ENCODE measurements around the gene NHLH2. TPM values are rescaled to one million over a fixed set of nuclear protein-coding genes. Genes with fewer than 3 reads are reported as not detected.

NHLH2 gene
- total and polyA plus RNA-seq, 12 donors = not detected

GRCh38 chr1:115847787-115848186 lies 6.9 kb upstream of the NHLH2 start:
- Histone ChIP-seq H3K4me3 (no peak overlapping the region), H3K27me3 (peaks cover 0 to 65% (median 43%) of the 10 kb centered on the region in 7 donors), H3K36me3 (no peaks in the 10 kb centered on the region), H3K9me3 (peaks cover 0 to 7% (median 0%) of the 10 kb centered on the region in 11 donors), H3K4me1 (no peaks in the 10 kb centered on the region), H3K27ac (no peak overlapping the region)
- ATAC-seq (no peak), DNase-seq (no peak)
- WGBS, 2 donors = 60 to 63% methylated on average over 1 of the region's 1 CpG
- intact Hi-C loops (cut with DNase I) = no loop called here
- TF ChIP-seq, protein P1, sequence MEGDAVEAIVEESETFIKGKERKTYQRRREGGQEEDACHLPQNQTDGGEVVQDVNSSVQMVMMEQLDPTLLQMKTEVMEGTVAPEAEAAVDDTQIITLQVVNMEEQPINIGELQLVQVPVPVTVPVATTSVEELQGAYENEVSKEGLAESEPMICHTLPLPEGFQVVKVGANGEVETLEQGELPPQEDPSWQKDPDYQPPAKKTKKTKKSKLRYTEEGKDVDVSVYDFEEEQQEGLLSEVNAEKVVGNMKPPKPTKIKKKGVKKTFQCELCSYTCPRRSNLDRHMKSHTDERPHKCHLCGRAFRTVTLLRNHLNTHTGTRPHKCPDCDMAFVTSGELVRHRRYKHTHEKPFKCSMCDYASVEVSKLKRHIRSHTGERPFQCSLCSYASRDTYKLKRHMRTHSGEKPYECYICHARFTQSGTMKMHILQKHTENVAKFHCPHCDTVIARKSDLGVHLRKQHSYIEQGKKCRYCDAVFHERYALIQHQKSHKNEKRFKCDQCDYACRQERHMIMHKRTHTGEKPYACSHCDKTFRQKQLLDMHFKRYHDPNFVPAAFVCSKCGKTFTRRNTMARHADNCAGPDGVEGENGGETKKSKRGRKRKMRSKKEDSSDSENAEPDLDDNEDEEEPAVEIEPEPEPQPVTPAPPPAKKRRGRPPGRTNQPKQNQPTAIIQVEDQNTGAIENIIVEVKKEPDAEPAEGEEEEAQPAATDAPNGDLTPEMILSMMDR (IDR thresholded peaks at IDR 0.05) = no peak

DNA sequence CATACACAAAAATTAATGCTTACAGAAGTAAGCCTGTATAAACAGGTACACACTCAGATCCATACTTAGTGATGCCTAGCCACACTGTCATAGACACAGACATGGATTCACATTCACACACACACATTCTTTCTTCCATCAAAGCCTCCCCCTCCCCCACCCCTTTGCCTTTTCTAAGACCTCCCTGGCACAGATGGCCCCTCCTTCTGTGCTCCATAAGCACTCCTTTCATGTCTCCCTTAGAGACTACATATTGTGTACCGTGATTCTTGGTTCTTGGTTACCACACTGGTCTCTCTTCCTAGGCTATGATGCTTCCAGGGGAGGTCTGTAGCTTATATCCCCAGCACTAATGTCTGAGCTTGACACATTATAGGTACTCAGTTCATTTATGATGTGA lies 2.0 kb upstream of the NHLH2 start:
- TF ChIP-seq, protein P1 (IDR thresholded peaks at IDR 0.05) = no peak
- no peak for ATAC-seq
- Histone ChIP-seq H3K36me3 (no peaks in the 10 kb centered on the region), H3K27ac (no peak overlapping the region), H3K4me3 (no peak overlapping the region), H3K9me3 (no peaks in the 10 kb centered on the region), H3K4me1 (peaks cover 12 to 20% (median 19%) of the 10 kb centered on the region in 9 donors), H3K27me3 (peaks cover 21 to 96% (median 83%) of the 10 kb centered on the region in 7 donors)
- no peak for DNase-seq
- intact Hi-C loops (cut with DNase I) = no loop called here
- WGBS, 2 donors = 60 to 69% methylated on average over 1 of the region's 1 CpG

GRCh38 chr1:115839679-115840237 lies 1.2 kb downstream of the NHLH2 start:
- intact Hi-C loops (cut with DNase I) = no loop called here
- Histone ChIP-seq H3K4me3 (peak overlapping the region in 9 of 10 donors; percentile 9 to 50 (median 36)), H3K9me3 (no peaks in the 10 kb centered on the region), H3K27ac (no peak overlapping the region), H3K27me3 (peaks cover 26 to 96% (median 86%) of the 10 kb centered on the region in 7 donors), H3K4me1 (peaks cover 12 to 25% (median 23%) of the 10 kb centered on the region in 9 donors), H3K36me3 (no peaks in the 10 kb centered on the region)
- DNase-seq (no peak), ATAC-seq (no peak)
- TF ChIP-seq, protein P1 (IDR thresholded peaks at IDR 0.05) = no peak
- 5% methylated on average over 23 of the region's 23 CpGs for WGBS, 2 donors

GRCh38 chr1:115839029-115839678 lies 1.8 kb downstream of the NHLH2 start:
- H3K4me3 ChIP-seq = peak overlapping the region; percentile 9 to 50 (median 35)
- no peak overlapping the region for H3K27ac ChIP-seq
- peaks cover 12 to 25% (median 23%) of the 10 kb centered on the region in 9 donors for H3K4me1 ChIP-seq
- ATAC-seq (peak in 7 of 8 donors; percentile 28 to 56 (median 41)), DNase-seq (peak in 1 of 2 donors; percentile 19)
- no peaks in the 10 kb centered on the region for H3K9me3 ChIP-seq
- WGBS, 2 donors = 0 to 1% methylated on average over 46 to 49 of the region's 49 CpGs
- TF ChIP-seq, protein P1 (IDR thresholded peaks at IDR 0.05) = no peak
- intact Hi-C loops (cut with DNase I) = no loop called here
- H3K27me3 ChIP-seq = peaks cover 26 to 96% (median 83%) of the 10 kb centered on the region in 7 donors
- no peaks in the 10 kb centered on the region for H3K36me3 ChIP-seq

All from heart right ventricle (tissue), 16 donors.